Left lung (tissue), 10 donors: ENCODE measurements around the gene TCHP. TPM values are rescaled to one million over a fixed set of nuclear protein-coding genes. Genes with fewer than 3 reads are reported as not detected.

Source experiments
- ATAC-seq: fragments of 200-7000 bp; cut with Tn5 transposase; one replicate; pipeline ENCODE4 v1.9.1; 2020; ENCODE audit warnings: moderate library complexity
- DNase-seq, 4 donors: peaks; one replicate each; pipeline ENCODE4 v3.0.0-alpha.2; 2013 to 2020
- H3K27ac ChIP-seq, 2 donors: fragments of 200-600 bp; sonication (generic) in 1 of 2; one replicate each; pipeline versions ENCODE4 v1.5.0 to v1.8.0; 2020 to 2021
- H3K27me3 ChIP-seq, 2 donors: fragments of 200-600 bp; sonication (generic) in 1 of 2; one replicate each; pipeline versions ENCODE4 v1.5.0 to v1.8.0; 2020 to 2021
- H3K36me3 ChIP-seq, 2 donors: fragments of 200-600 bp; sonication (generic) in 1 of 2; one replicate each; pipeline versions ENCODE4 v1.5.0 to v1.8.0; 2020 to 2021
- H3K4me1 ChIP-seq, 2 donors: fragments of 200-600 bp; one replicate each; pipeline ENCODE4 v1.8.0; 2021
- H3K4me3 ChIP-seq, 2 donors: fragments of 200-600 bp; sonication (generic) in 1 of 2; one replicate each; pipeline versions ENCODE4 v1.5.0 to v1.8.0; 2020 to 2021; ENCODE audit warnings: mild to moderate bottlenecking in 1 of 2
- H3K9me3 ChIP-seq, 2 donors: fragments of 200-600 bp; sonication (generic) in 1 of 2; one replicate each; pipeline versions ENCODE4 v1.5.0 to v1.8.0; 2020 to 2021
- intact Hi-C, 2 donors: fragments of 100-400 bp; cut with DNase I; formaldehyde crosslinking; loops; one replicate each; pipeline versions ENCODE4 v1.11.2 to v1.14.2; 2022
- polyA plus RNA-seq, 6 donors: library from polyadenylated mRNA; unstranded; fragments of 120-200 nt; gene quantifications; one replicate each; pipeline ENCODE4 v1.2.1, GENCODE V29; 2013; ENCODE audit not compliant: insufficient read length in 6 of 6
- total RNA-seq, 2 donors: library from RNA; stranded (reverse); fragmentation: NEBNext Ultra II Directional; extraction: Animal tissue kit (Norgen Biotek cat#: 25700); gene quantifications; one replicate each; pipeline ENCODE4 v1.2.1, GENCODE V29; 2021
- TF ChIP-seq, protein P1 (sequence below), 2 donors: fragments of 200-600 bp; sonication (generic) in 1 of 2; IDR thresholded peaks; one replicate each; pipeline versions ENCODE4 v1.5.0 to v1.8.0; 2021; ENCODE audit warnings: antibody characterized with exemption in 2 of 2
- donor health status: DM: no; HTN: yes; CAD: no.
- donor health status: DM: no; HTN: no; CAD: no.

The TCHP gene
- total and polyA plus RNA-seq, 8 donors, result 15.4 to 27.3 (median 23.9) TPM

DNA sequence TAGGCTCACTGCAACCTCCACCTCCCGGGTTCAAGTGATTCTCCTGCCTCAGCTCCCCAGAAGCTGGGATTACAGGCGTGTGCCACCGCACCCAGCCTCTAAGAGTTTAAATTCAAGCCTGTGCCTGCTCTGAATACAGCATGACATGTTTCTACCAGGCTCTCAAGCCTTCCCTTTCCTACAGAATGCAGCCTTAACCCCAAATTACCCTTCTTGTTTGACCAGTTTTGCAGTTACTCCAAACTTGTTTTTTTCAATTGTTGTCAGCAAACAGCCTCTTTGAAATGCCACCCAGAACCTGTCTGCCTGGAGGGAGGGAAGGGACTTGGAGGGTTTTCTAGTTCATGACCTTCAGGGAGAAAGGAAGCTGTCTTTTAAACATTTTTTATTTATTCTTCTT is 35.2 kb upstream of the TCHP start:
- no peaks in the 10 kb centered on the region for H3K27me3 ChIP-seq
- TF ChIP-seq, protein P1, sequence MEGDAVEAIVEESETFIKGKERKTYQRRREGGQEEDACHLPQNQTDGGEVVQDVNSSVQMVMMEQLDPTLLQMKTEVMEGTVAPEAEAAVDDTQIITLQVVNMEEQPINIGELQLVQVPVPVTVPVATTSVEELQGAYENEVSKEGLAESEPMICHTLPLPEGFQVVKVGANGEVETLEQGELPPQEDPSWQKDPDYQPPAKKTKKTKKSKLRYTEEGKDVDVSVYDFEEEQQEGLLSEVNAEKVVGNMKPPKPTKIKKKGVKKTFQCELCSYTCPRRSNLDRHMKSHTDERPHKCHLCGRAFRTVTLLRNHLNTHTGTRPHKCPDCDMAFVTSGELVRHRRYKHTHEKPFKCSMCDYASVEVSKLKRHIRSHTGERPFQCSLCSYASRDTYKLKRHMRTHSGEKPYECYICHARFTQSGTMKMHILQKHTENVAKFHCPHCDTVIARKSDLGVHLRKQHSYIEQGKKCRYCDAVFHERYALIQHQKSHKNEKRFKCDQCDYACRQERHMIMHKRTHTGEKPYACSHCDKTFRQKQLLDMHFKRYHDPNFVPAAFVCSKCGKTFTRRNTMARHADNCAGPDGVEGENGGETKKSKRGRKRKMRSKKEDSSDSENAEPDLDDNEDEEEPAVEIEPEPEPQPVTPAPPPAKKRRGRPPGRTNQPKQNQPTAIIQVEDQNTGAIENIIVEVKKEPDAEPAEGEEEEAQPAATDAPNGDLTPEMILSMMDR (IDR thresholded peaks at IDR 0.05), result no peak
- intact Hi-C loops, result no loop called here
- no peaks in the 10 kb centered on the region for H3K9me3 ChIP-seq
- peak overlapping the region; percentile 73 to 76 for H3K27ac ChIP-seq
- H3K4me1 ChIP-seq, result peaks cover 15 to 40% of the 10 kb centered on the region in 2 donors
- DNase-seq (peak in 1 of 4 donors; percentile 75), ATAC-seq (peak; percentile 87)
- no peak overlapping the region for H3K4me3 ChIP-seq
- peaks cover 0 to 16% of the 10 kb centered on the region in 2 donors for H3K36me3 ChIP-seq

DNA sequence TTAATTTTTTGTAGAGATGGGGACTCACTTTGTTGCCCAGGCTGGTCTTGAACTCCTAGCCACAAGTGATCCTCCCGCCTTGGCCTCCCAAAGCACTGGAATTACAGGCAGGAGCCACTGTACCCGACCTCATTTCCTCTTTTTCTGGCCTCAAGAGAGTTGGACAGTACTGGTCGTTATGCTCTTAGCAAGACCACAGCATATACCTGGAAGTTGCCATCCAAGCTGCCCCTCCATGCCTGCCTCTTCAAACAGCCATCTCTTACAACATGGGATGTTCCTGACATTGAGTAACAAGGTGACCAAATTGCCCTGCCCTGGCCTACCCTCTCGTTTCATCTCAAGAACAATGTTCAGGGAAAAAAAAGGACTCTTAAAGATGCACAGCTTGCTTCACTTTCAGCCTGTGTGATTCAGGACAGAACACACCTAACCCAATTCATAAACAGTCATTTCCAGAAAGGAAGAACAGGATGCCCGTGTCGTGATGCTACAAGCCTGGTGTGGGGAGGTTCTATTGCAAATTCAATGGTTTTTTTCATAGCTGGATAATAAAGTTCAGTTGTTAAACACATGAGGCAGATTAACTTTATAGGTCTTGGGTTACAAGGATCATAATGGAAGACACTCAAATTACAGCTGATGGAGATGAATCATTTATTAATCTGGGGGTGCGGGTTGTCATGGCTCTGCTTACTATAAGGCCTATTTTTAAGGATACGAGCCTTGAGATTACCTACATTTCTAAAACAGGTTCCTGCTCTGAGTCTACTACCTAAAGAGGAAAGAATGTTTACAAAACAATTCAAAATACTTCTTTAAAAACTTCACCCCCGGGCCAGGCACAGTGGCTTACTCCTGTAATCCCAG is 31.7 kb upstream of the TCHP start:
- H3K36me3 ChIP-seq, result peaks cover 0 to 3% of the 10 kb centered on the region in 2 donors
- no peaks in the 10 kb centered on the region for H3K9me3 ChIP-seq
- DNase-seq (no peak), ATAC-seq (no peak)
- no peak overlapping the region for H3K27ac ChIP-seq
- TF ChIP-seq, protein P1 (IDR thresholded peaks at IDR 0.05), result no peak
- H3K4me1 ChIP-seq, result peaks cover 15 to 63% of the 10 kb centered on the region in 2 donors
- intact Hi-C loops, result no loop called here
- no peaks in the 10 kb centered on the region for H3K27me3 ChIP-seq
- no peak overlapping the region for H3K4me3 ChIP-seq

DNA sequence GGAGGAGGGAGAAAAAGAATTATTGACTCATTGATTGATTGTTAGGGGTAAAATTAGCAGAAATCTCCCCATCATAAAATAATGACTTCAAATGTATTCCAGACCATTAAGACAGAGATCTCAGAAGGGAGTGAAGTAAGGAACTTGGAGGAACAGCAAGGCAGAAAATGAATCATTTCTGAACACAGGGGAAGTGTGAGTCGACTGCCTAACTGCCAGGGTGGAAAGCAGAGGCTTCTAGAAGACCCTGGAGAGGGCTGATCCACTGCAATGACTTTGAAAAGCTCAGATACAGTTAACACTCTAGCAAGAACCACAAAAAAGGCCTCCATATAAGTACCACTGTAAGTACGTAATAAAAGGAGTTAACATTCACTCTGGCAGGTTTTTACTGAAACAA is 29.4 kb upstream of the TCHP start:
- Histone ChIP-seq H3K9me3 (no peaks in the 10 kb centered on the region), H3K4me1 (peaks cover 2 to 53% of the 10 kb centered on the region in 2 donors), H3K27ac (peak overlapping the region in 1 of 2 donors; percentile 28), H3K36me3 (peaks cover 0 to 3% of the 10 kb centered on the region in 2 donors), H3K4me3 (no peak overlapping the region), H3K27me3 (no peaks in the 10 kb centered on the region)
- DNase-seq (no peak), ATAC-seq (no peak)
- intact Hi-C loops, result no loop called here
- TF ChIP-seq, protein P1 (IDR thresholded peaks at IDR 0.05), result no peak

DNA sequence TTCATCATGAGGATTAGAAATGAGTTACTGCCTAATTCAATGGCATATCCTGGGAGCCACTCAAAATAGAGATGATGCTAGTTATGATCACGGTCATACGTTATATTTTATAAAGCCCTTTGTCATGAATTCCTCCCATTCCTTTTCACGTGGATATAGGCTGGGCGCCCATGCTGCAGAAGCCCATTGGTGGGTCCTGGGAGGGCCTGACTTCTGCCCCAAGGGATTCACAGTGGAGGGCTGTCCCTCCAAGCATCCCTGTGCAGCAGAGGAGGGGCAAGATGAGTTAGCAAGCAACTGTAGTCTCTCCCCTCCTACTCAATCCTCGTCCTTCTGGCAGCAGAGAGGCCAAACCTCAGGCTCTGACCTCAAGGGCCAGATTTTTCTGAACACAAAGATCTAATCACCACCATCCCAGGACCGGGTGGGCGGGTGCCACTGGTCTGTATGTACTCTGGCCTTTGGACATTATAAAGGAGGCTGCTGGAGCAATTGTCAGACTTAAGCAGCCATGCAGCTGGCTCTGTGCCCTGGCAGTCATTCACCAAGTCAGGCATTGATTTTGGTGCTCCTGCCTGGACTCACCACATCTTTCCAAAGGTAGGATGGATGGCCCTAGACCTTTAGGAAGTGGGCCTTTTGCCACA is 28.3 kb upstream of the TCHP start:
- H3K9me3 ChIP-seq, result no peaks in the 10 kb centered on the region
- no peak overlapping the region for H3K4me3 ChIP-seq
- H3K27ac ChIP-seq, result peak overlapping the region in 1 of 2 donors; percentile 43
- ATAC-seq (no peak), DNase-seq (no peak)
- TF ChIP-seq, protein P1 (IDR thresholded peaks at IDR 0.05), result no peak
- H3K27me3 ChIP-seq, result no peaks in the 10 kb centered on the region
- intact Hi-C loops, result no loop called here
- peaks cover 0 to 3% of the 10 kb centered on the region in 2 donors for H3K36me3 ChIP-seq
- H3K4me1 ChIP-seq, result peaks cover 2 to 63% of the 10 kb centered on the region in 2 donors

DNA sequence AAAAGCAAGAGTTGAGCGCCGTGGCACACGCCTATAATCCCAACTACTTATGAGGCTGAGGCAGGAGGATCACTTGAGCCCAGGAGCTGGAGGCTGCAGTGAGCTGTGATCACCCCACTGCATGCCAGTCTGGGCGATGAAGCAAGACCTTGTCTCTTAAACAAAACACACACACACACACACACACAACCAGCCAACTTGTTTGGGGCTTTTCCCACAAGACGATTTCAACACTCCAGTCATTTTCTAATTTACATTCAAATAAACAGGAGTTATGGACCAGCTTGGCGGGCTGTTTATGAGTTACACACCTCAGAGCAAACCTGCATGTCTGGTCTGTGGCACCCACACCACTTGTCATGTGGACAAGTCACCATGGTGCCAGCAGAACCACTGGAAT is 26.4 kb upstream of the TCHP start:
- ATAC-seq, result no peak
- Histone ChIP-seq H3K9me3 (no peaks in the 10 kb centered on the region), H3K27ac (no peak overlapping the region), H3K4me1 (peaks cover 2 to 74% of the 10 kb centered on the region in 2 donors), H3K4me3 (no peak overlapping the region), H3K36me3 (peaks cover 0 to 3% of the 10 kb centered on the region in 2 donors), H3K27me3 (no peaks in the 10 kb centered on the region)
- intact Hi-C loops, result no loop called here
- TF ChIP-seq, protein P1 (IDR thresholded peaks at IDR 0.05), result no peak
- DNase-seq, result no peak
